GM12878 (cell line): ENCODE measurements around the gene POU5F1. TPM values are rescaled to one million over a fixed set of nuclear protein-coding genes. Genes with fewer than 3 reads are reported as not detected.
A peak's percentile ranks its signal among the peaks of the same experiment; 100 is the strongest.

ENCODE experiments used
- ATAC-seq: fragments of 200-7000 bp; cut with Tn5 transposase; 3 replicates; pipeline ENCODE4 v1.9.1; 2020; ENCODE audit warnings: mild to moderate bottlenecking, moderate library complexity
- BruUV-seq: library from RNA; stranded (reverse); fragments of 400-500 nt; replicated peaks from 2 replicates; lab custom pipeline; 2021; lab: Mats Ljungman, UMichigan
- CTCF ChIA-PET: fragments of 300-600 bp; sonication (Branson Sonifier 250); formaldehyde crosslinking; extraction: SDS; loops from one replicate; lab custom pipeline; 2021; ENCODE audit warnings: inconsistent platforms; lab: Yijun Ruan, JAX
- POLR2A ChIA-PET: fragments of 350-600 bp; formaldehyde crosslinking; extraction: SDS; loops from one replicate; lab custom pipeline; 2021; ENCODE audit warnings: inconsistent platforms; lab: Charles Lee
- RAD21 ChIA-PET: fragments of 300-600 bp; sonication (Branson Sonifier 250); formaldehyde crosslinking; loops from one replicate; lab custom pipeline; 2023; ENCODE audit warnings: antibody characterized with exemption; ENCODE audit not compliant: unreplicated experiment; lab: Charles Lee
- SMC1A ChIA-PET: fragments of 300-600 bp; sonication (Branson Sonifier 250); formaldehyde crosslinking; loops from one replicate; lab custom pipeline; 2023; ENCODE audit not compliant: unreplicated experiment, uncharacterized antibody; lab: Charles Lee
- DNase-seq: peaks from one replicate; pipeline ENCODE4 v3.0.0-alpha.2; 2011; ENCODE audit warnings: low read depth, low spot score
- FAIRE-seq: peaks from 3 replicates; lab custom pipeline; 2011; peaks lifted over from hg19 to GRCh38; lab: Jason Lieb, UNC
- H2AFZ ChIP-seq: 2 replicates; pipeline ENCODE4 v1.6.0; 2011; ENCODE audit warnings: low read depth, low read length, control low read depth; ENCODE audit not compliant: control insufficient read depth
- H3K27ac ChIP-seq: 2 replicates; pipeline ENCODE4 v1.5.1; 2011; ENCODE audit warnings: control low read depth; ENCODE audit not compliant: control insufficient read depth, insufficient read depth
- H3K27me3 ChIP-seq, 2 experiments: replicated peaks in 1 of 2; 2 replicates each; pipeline versions ENCODE4 v1.6.0 to v1.6.1; 2011; ENCODE audit warnings: low read length in 1 of 2; ENCODE audit not compliant: control insufficient read depth in 2 of 2, insufficient read depth in 2 of 2
- H3K36me3 ChIP-seq, 2 experiments: 2 replicates each; pipeline ENCODE4 v1.5.1; 2011; ENCODE audit warnings: low read length in 1 of 2; ENCODE audit not compliant: control insufficient read depth in 2 of 2, insufficient read depth in 2 of 2
- H3K4me1 ChIP-seq: 2 replicates; pipeline ENCODE4 v1.6.1; 2011; ENCODE audit warnings: mild to moderate bottlenecking, low read length, moderate library complexity, mixed read lengths; ENCODE audit not compliant: control insufficient read depth, insufficient read depth
- H3K4me2 ChIP-seq: 2 replicates; pipeline ENCODE4 v1.6.0; 2011; ENCODE audit warnings: control low read depth; ENCODE audit not compliant: control insufficient read depth, insufficient read depth
- H3K4me3 ChIP-seq: fragments of 200-600 bp; sonication (generic); 2 replicates; pipeline ENCODE4 v1.5.1; 2016
- H3K79me2 ChIP-seq: 2 replicates; pipeline ENCODE4 v1.6.0; 2011; ENCODE audit warnings: low read length; ENCODE audit not compliant: control insufficient read depth, insufficient read depth
- H3K9ac ChIP-seq: 2 replicates; pipeline ENCODE4 v1.8.0; 2011; ENCODE audit warnings: low read length, control low read depth, mixed read lengths; ENCODE audit not compliant: control insufficient read depth, insufficient read depth
- H3K9me3 ChIP-seq: replicated peaks from 3 replicates; pipeline ENCODE4 v1.5.1; 2011; ENCODE audit warnings: mild to moderate bottlenecking, low read length; ENCODE audit not compliant: control insufficient read depth, insufficient read depth
- H4K20me1 ChIP-seq: 2 replicates; pipeline ENCODE4 v1.6.0; 2011; ENCODE audit not compliant: control insufficient read depth, insufficient read depth
- ATF7 ChIP-seq: fragments of 450-650 bp; IDR thresholded peaks from 2 replicates; pipeline ENCODE4 v1.6.1; 2016; ENCODE audit warnings: low read depth, mild to moderate bottlenecking
- BACH1 ChIP-seq: fragments of 450-650 bp; IDR thresholded peaks from 2 replicates; pipeline ENCODE4 v1.6.1; 2017; ENCODE audit warnings: mild to moderate bottlenecking, borderline replicate concordance
- BHLHE40 ChIP-seq, 2 experiments: fragments of 450-650 bp in 1 of 2; IDR thresholded peaks; 2 replicates each; pipeline ENCODE4 v1.6.1; 2011 to 2017; ENCODE audit warnings: low read depth in 2 of 2, borderline replicate concordance in 1 of 2, improper control_type of control experiment in 1 of 2, low read length in 1 of 2, mild to moderate bottlenecking in 1 of 2
- CHD2 ChIP-seq: IDR thresholded peaks from 2 replicates; pipeline ENCODE4 v1.6.1; 2011; ENCODE audit warnings: low read depth, low read length, improper control_type of control experiment, borderline replicate concordance
- DPF2 ChIP-seq: fragments of 450-650 bp; IDR thresholded peaks from 2 replicates; pipeline ENCODE4 v1.6.1; 2017; ENCODE audit warnings: mild to moderate bottlenecking
- HDAC6 ChIP-seq: fragments of 200-600 bp; sonication (generic); IDR thresholded peaks from one replicate; pipeline ENCODE4 v1.8.0; 2017; ENCODE audit warnings: antibody characterized with exemption; ENCODE audit not compliant: unreplicated experiment
- IKZF1 ChIP-seq: fragments of 450-650 bp; conservative IDR thresholded peaks from 2 replicates; pipeline ENCODE4 v1.6.1; 2017; ENCODE audit warnings: antibody characterized with exemption, mild to moderate bottlenecking
- IKZF2 ChIP-seq, 2 experiments: fragments of 450-650 bp; IDR thresholded peaks; 2 replicates each; pipeline ENCODE4 v1.6.1; 2017; ENCODE audit warnings: mild to moderate bottlenecking in 2 of 2, moderate library complexity in 2 of 2
- MTA2 ChIP-seq: fragments of 450-650 bp; IDR thresholded peaks from 2 replicates; pipeline ENCODE4 v1.6.1; 2016; ENCODE audit warnings: low read depth, mild to moderate bottlenecking, moderate library complexity
- POLR2AphosphoS5 ChIP-seq: IDR thresholded peaks from 2 replicates; pipeline ENCODE4 v1.6.1; 2011; ENCODE audit warnings: mild to moderate bottlenecking, low read length, inconsistent platforms
- RAD51 ChIP-seq: fragments of 450-650 bp; IDR thresholded peaks from 2 replicates; pipeline ENCODE4 v1.6.1; 2016; ENCODE audit warnings: moderate library complexity, mild to moderate bottlenecking, inconsistent platforms
- RB1 ChIP-seq: fragments of 450-650 bp; formaldehyde crosslinking; IDR thresholded peaks from 2 replicates; pipeline ENCODE4 v1.6.1; 2017; ENCODE audit warnings: mild to moderate bottlenecking, borderline replicate concordance
- RBBP5 ChIP-seq: fragments of 200-600 bp; sonication (generic); conservative IDR thresholded peaks from 2 replicates; pipeline ENCODE4 v1.6.1; 2016
- SMAD1 ChIP-seq: fragments of 450-650 bp; IDR thresholded peaks from 2 replicates; pipeline ENCODE4 v1.6.1; 2018; ENCODE audit warnings: mild to moderate bottlenecking, low read depth; ENCODE audit not compliant: partially characterized antibody
- WGBS: methylation state at CpG from one replicate; pipeline ENCODE4 v1.1.6; 2016; ENCODE audit warnings: low lambda C conversion rate; ENCODE audit not compliant: insufficient replicate concordance, insufficient coverage; ENCODE audit errors: missing lambda C conversion rate; 5-methylcytosine and 5-hydroxymethylcytosine counted together
- in situ Hi-C: fragments of 300-500 bp; cut with MboI; formaldehyde crosslinking; loops from 9 replicates; pipeline ENCODE4 v1.14.3; 2018; ENCODE audit warnings: mixed read lengths
- intact Hi-C: fragments of 100-400 bp; cut with micrococcal nuclease; formaldehyde crosslinking; loops from one replicate; pipeline ENCODE4 v1.14.2; 2022; ENCODE audit not compliant: unreplicated experiment
- polyA plus RNA-seq, 11 experiments: library from polyadenylated mRNA; depleted of rRNA in 4 of 11; unstranded in 6 of 11; stranded (reverse) in 5 of 11; fragments of >200 nt; fragmentation: Nextera tagmentation in 4 of 11; fragmentation: Illumina TruSeq in 1 of 11; extraction: Ambion mirVana in 4 of 11; extraction: Trizol in 1 of 11; gene quantifications; 1 replicate in 1 of 11; 2 replicates in 10 of 11; pipeline versions ENCODE4 v1.2.1 to v1.2.3, GENCODE V29; 2011 to 2016; ENCODE audit warnings: inconsistent platforms in 2 of 11, missing spikeins in 2 of 11, low read depth in 1 of 11
- total RNA-seq, 4 experiments: library from RNA; depleted of rRNA in 3 of 4; stranded (reverse); fragments of >200 nt in 3 of 4; fragmentation: Illumina TruSeq in 1 of 4; extraction: Trizol in 1 of 4; gene quantifications; 2 replicates each; pipeline versions ENCODE4 v1.2.1 to v1.2.3, GENCODE V29; 2013 to 2021

Gene POU5F1
- total and polyA plus RNA-seq, 10 of the 15 experiments (the other 5 are each of a cell fraction or from before 2014, with no cell fraction given), result 1.4 to 5.5 (median 3.2) TPM

GRCh38 chr6:31126396-31127175, 43.9 kb downstream of the POU5F1 start:
- no peak overlapping the region for H3K4me2 ChIP-seq
- in situ Hi-C loops (no loop called here), intact Hi-C loops (no loop called here)
- no peak overlapping the region for H3K27ac ChIP-seq
- CTCF ChIA-PET, result interaction anchor here (0.8 to 22.9 kb wide), 12 partner anchors 10 to 299 kb away, joined by 3 to 326 read pairs (median 6); partner anchors contain the start of genes CCHCR1 and TCF19
- H3K27me3 ChIP-seq, result no peaks in the 10 kb centered on the region; a peak in 4 of 4 replicates
- no peaks in the 10 kb centered on the region; the same call in 1 of the 2 replicates for H3K4me1 ChIP-seq
- SMC1A ChIA-PET, result interaction anchor here (0.8 to 2.9 kb wide), 6 partner anchors 8 to 67 kb away, joined by 3 to 8 read pairs (median 4); no protein-coding TSS in a partner anchor
- WGBS, result 33% methylated on average over 14 of the region's 16 CpGs
- DNase-seq (no peak), ATAC-seq (peak; percentile 52), FAIRE-seq (no peak)
- H3K9ac ChIP-seq, result no peak overlapping the region
- H3K4me3 ChIP-seq, result no peak overlapping the region
- POLR2A ChIA-PET, result interaction anchor here (1.2 kb wide), 1 partner anchor 35 kb away, joined by 4 read pairs; no protein-coding TSS in a partner anchor
- RAD21 ChIA-PET, result interaction anchor here (0.5 to 2.3 kb wide), 8 partner anchors 11 to 304 kb away, joined by 3 to 8 read pairs (median 3); no protein-coding TSS in a partner anchor
- no TSS peak for BruUV-seq
- TF ChIP-seq BHLHE40 (IDR thresholded peaks at IDR 0.05; ENCODE audit: borderline replicate concordance in 1 of 2, low read depth in 2 of 2, low read length in 1 of 2) (no peak), CHD2 (no peak), ATF7 (peak; percentile 63), BACH1 (no peak), DPF2 (0 out of 2 replicates have a peak, but pooled peaks have one; percentile 49), RBBP5 (no peak), SMAD1 (no peak), POLR2AphosphoS5 (no peak), IKZF2 (IDR thresholded peaks at IDR 0.05) (peak in 1 of 2 experiments; percentile 16; a peak in 1 of 4 replicates), RB1 (no peak), HDAC6 (no peak), IKZF1 (peak; percentile 45; the same call in 1 of the 2 replicates), RAD51 (no peak), MTA2 (peak; percentile 73)
- no peaks in the 10 kb centered on the region for H3K9me3 ChIP-seq
- H3K79me2 ChIP-seq, result no peaks in the 10 kb centered on the region
- no peaks in the 10 kb centered on the region for H4K20me1 ChIP-seq
- no peaks in the 10 kb centered on the region for H3K36me3 ChIP-seq
- H2AFZ ChIP-seq, result no peak overlapping the region; the same call in 1 of the 2 replicates
